ENCODE results near the gene SLC35F6.
"Not testable (repeated sequence)": the region's sequence is repeated elsewhere in the genome, so short reads cannot be mapped to it uniquely, and the experiment has no call there.

Gene SLC35F6

DNA sequence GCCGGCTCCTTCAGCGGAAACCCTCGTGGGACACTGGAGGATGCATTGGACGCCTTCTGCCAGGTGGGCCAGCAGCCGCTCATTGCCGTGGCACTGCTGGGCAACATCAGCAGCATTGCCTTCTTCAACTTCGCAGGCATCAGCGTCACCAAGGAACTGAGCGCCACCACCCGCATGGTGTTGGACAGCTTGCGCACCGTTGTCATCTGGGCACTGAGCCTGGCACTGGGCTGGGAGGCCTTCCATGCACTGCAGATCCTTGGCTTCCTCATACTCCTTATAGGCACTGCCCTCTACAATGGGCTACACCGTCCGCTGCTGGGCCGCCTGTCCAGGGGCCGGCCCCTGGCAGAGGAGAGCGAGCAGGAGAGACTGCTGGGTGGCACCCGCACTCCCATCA is 14.0 kb downstream of the SLC35F6 start:
- Histone ChIP-seq H3K27ac (ENCODE audit: low read depth, low read length) (no peak overlapping the region), H3K4me1 (ENCODE audit: insufficient read depth, low read length) (no peaks in the 10 kb centered on the region), H3K9ac (ENCODE audit: low read length) (no peak overlapping the region), H3K4me3 (ENCODE audit: low read depth in 1 of 2, low read length in 2 of 2) (no peak overlapping the region), H3K27me3 (ENCODE audit: control insufficient read depth in 1 of 2, insufficient read depth in 2 of 2, low read length in 2 of 2) (no peaks in the 10 kb centered on the region), H3K36me3 (ENCODE audit: insufficient read depth, low read length) (peaks cover 62% of the 10 kb centered on the region), H3K9me3 (ENCODE audit: low read length) (no peaks in the 10 kb centered on the region)

DNA sequence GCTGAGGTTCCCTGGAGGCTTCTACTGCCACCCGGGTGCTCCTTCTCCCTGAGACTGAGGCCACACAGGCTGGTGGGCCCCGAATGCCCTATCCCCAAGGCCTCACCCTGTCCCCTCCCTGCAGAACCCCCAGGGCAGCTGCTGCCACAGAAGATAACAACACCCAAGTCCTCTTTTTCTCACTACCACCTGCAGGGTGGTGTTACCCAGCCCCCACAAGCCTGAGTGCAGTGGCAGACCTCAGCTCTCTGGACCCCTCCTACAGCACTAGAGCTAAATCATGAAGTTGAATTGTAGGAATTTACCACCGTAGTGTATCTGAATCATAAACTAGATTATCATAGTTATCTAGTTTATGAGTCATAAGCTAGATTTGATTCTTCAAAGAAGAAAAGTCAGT is 14.4 kb downstream of the SLC35F6 start:
- H3K27me3 ChIP-seq (ENCODE audit: control insufficient read depth in 1 of 2, insufficient read depth in 2 of 2, low read length in 2 of 2) = no peaks in the 10 kb centered on the region
- peaks cover 62% of the 10 kb centered on the region for H3K36me3 ChIP-seq (ENCODE audit: insufficient read depth, low read length)
- H3K9me3 ChIP-seq (ENCODE audit: low read length) = no peaks in the 10 kb centered on the region
- H3K4me3 ChIP-seq (ENCODE audit: low read depth in 1 of 2, low read length in 2 of 2) = no peak overlapping the region
- no peak overlapping the region for H3K27ac ChIP-seq (ENCODE audit: low read depth, low read length)
- H3K9ac ChIP-seq (ENCODE audit: low read length) = no peak overlapping the region
- no peaks in the 10 kb centered on the region for H3K4me1 ChIP-seq (ENCODE audit: insufficient read depth, low read length)

DNA sequence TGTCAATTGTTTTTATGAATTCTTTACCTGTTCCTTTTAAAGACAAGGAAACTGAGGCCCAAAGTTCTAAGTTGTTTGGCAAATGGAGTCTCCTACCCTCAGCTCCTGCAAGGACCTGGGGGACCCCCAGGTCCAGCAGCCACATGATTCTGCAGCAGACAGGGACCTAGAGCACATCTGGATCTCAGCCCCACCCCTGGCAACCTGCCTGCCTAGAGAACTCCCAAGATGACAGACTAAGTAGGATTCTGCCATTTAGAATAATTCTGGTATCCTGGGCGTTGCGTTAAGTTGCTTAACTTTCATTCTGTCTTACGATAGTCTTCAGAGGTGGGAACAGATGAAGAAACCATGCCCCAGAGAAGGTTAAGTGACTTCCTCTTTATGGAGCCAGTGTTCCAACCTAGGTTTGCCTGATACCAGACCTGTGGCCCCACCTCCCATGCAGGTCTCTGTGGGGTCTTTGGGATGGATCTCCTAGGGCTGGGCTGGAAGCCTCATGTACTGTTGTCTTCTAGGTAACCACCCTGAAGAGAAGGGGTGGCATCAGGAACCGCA is 16.2 kb downstream of the SLC35F6 start:
- Histone ChIP-seq H3K27me3 (ENCODE audit: control insufficient read depth in 1 of 2, insufficient read depth in 2 of 2, low read length in 2 of 2) (no peaks in the 10 kb centered on the region), H3K9ac (ENCODE audit: low read length) (no peak overlapping the region), H3K4me3 (ENCODE audit: low read depth in 1 of 2, low read length in 2 of 2) (no peak overlapping the region), H3K9me3 (ENCODE audit: low read length) (no peaks in the 10 kb centered on the region), H3K27ac (ENCODE audit: low read depth, low read length) (no peak overlapping the region), H3K36me3 (ENCODE audit: insufficient read depth, low read length) (peaks cover 50% of the 10 kb centered on the region), H3K4me1 (ENCODE audit: insufficient read depth, low read length) (peaks cover 6% of the 10 kb centered on the region)

GRCh38 chr2:26782876-26783704 is 19.0 kb downstream of the SLC35F6 start:
- Histone ChIP-seq H3K4me1 (ENCODE audit: insufficient read depth, low read length) (peaks cover 11% of the 10 kb centered on the region), H3K27me3 (ENCODE audit: control insufficient read depth in 1 of 2, insufficient read depth in 2 of 2, low read length in 2 of 2) (no peaks in the 10 kb centered on the region), H3K9ac (ENCODE audit: low read length) (no peak overlapping the region), H3K36me3 (ENCODE audit: insufficient read depth, low read length) (peaks cover 23% of the 10 kb centered on the region), H3K27ac (ENCODE audit: low read depth, low read length) (no peak overlapping the region), H3K4me3 (ENCODE audit: low read depth in 1 of 2, low read length in 2 of 2) (no peak overlapping the region), H3K9me3 (ENCODE audit: low read length) (no peaks in the 10 kb centered on the region)

DNA sequence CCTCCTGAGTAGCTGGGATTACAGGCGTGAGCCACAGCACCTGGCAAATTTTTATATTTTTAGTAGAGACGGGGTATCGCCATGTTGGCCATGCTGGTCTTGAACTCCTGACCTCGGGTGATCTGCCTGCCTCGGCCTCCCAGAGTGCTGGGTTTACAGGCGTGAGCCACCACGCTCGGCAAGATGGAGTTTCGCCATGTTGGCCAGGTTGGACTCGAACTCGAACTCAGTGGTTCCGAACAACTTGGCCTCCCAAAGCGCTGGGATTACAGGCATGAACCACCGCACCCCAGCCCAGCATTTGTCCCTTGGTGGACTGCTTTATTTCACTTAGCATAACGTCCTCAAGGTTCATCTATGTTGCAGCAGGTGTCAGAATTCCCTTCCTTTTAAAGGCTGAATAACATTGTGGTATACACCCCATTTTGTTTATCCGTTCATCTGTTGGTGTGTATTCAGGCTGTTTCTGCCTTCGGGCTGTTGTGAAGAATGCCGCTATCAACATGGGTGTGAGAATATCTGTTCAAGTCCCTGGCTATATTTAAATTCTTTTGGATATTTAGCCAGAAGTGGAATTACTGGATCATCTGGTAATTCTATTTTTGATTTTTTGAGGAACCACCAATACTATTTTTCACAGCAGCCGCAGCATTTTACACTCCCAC is 20.6 kb downstream of the SLC35F6 start:
- Histone ChIP-seq H3K9ac (ENCODE audit: low read length) (no peak overlapping the region), H3K27ac (ENCODE audit: low read depth, low read length) (no peak overlapping the region), H3K36me3 (ENCODE audit: insufficient read depth, low read length) (peaks cover 18% of the 10 kb centered on the region), H3K27me3 (ENCODE audit: control insufficient read depth in 1 of 2, insufficient read depth in 2 of 2, low read length in 2 of 2) (peaks cover 0 to 4% of the 10 kb centered on the region in 2 donors), H3K4me3 (ENCODE audit: low read depth in 1 of 2, low read length in 2 of 2) (peak overlapping the region in 1 of 2 donors; percentile 75), H3K9me3 (ENCODE audit: low read length) (no peaks in the 10 kb centered on the region), H3K4me1 (ENCODE audit: insufficient read depth, low read length) (peaks cover 11% of the 10 kb centered on the region)

GRCh38 chr2:26785431-26786206 is 21.5 kb downstream of the SLC35F6 start, which contains the start of gene CENPA:
Gene CENPA, plus strand, starts transcription at chr2:26786056. Its CDS starts 141 bp downstream, at chr2:26786197.
- H3K27ac ChIP-seq (ENCODE audit: low read depth, low read length) = no peak within 1 kb of the TSS
- H3K9me3 ChIP-seq (ENCODE audit: low read length) = no peaks in the 10 kb centered on the region
- H3K9ac ChIP-seq (ENCODE audit: low read length) = peak within 1 kb of the TSS; percentile 50
- peaks cover 0 to 4% of the 10 kb centered on the region in 2 donors for H3K27me3 ChIP-seq (ENCODE audit: control insufficient read depth in 1 of 2, insufficient read depth in 2 of 2, low read length in 2 of 2)
- peaks cover 9% of the 10 kb centered on the region for H3K36me3 ChIP-seq (ENCODE audit: insufficient read depth, low read length)
- H3K4me3 ChIP-seq (ENCODE audit: low read depth in 1 of 2, low read length in 2 of 2) = peak within 1 kb of the TSS; percentile 71 to 75
- peaks cover 11% of the 10 kb centered on the region for H3K4me1 ChIP-seq (ENCODE audit: insufficient read depth, low read length)

- H3K27ac ChIP-seq (ENCODE audit: low read depth, low read length) = no peak overlapping the region
- peak overlapping the region; percentile 71 to 75 for H3K4me3 ChIP-seq (ENCODE audit: low read depth in 1 of 2, low read length in 2 of 2)
- H3K36me3 ChIP-seq (ENCODE audit: insufficient read depth, low read length) = peaks cover 1% of the 10 kb centered on the region
- no peak overlapping the region for H3K9ac ChIP-seq (ENCODE audit: low read length)
- peaks cover 11% of the 10 kb centered on the region for H3K4me1 ChIP-seq (ENCODE audit: insufficient read depth, low read length)
- H3K9me3 ChIP-seq (ENCODE audit: low read length) = peaks cover 4% of the 10 kb centered on the region
- H3K27me3 ChIP-seq (ENCODE audit: control insufficient read depth in 1 of 2, insufficient read depth in 2 of 2, low read length in 2 of 2) = peaks cover 0 to 4% of the 10 kb centered on the region in 2 donors
These were observed 22.3 kb downstream of the SLC35F6 start for GRCh38 chr2:26786207-26787028.

- Histone ChIP-seq H3K9me3 (ENCODE audit: low read length) (peaks cover 4% of the 10 kb centered on the region), H3K4me3 (ENCODE audit: low read depth in 1 of 2, low read length in 2 of 2) (no peak overlapping the region), H3K4me1 (ENCODE audit: insufficient read depth, low read length) (no peaks in the 10 kb centered on the region), H3K27me3 (ENCODE audit: control insufficient read depth in 1 of 2, insufficient read depth in 2 of 2, low read length in 2 of 2) (peaks cover 0 to 4% of the 10 kb centered on the region in 2 donors), H3K9ac (ENCODE audit: low read length) (no peak overlapping the region), H3K27ac (ENCODE audit: low read depth, low read length) (no peak overlapping the region), H3K36me3 (ENCODE audit: insufficient read depth, low read length) (no peaks in the 10 kb centered on the region)
These were observed 28.6 kb downstream of the SLC35F6 start for GRCh38 chr2:26792720-26793119.

DNA sequence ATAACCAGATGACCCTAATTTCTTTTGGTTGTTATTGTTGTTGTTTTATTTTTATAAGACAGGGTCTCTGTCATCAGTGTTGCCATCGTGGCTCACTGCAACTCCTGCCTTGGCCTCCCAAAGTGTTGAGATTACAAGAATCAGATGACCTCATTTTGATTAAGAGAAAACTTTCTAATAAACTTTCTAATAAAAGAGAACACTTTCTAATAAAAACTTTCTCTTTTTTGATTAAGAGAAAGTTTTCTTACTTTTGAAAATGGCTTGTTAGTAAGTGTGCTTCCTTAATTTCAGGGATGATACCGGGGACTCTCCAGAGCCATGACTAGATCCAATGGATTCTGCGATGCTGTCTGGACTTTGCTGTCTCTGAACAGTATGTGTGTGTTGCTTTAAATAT is 29.4 kb downstream of the SLC35F6 start:
- no peak overlapping the region for H3K4me3 ChIP-seq (ENCODE audit: low read depth in 1 of 2, low read length in 2 of 2)
- H3K27ac ChIP-seq (ENCODE audit: low read depth, low read length) = no peak overlapping the region
- peaks cover 0 to 4% of the 10 kb centered on the region in 2 donors for H3K27me3 ChIP-seq (ENCODE audit: control insufficient read depth in 1 of 2, insufficient read depth in 2 of 2, low read length in 2 of 2)
- H3K9me3 ChIP-seq (ENCODE audit: low read length) = peaks cover 4% of the 10 kb centered on the region
- H3K9ac ChIP-seq (ENCODE audit: low read length) = no peak overlapping the region
- no peaks in the 10 kb centered on the region for H3K4me1 ChIP-seq (ENCODE audit: insufficient read depth, low read length)
- no peaks in the 10 kb centered on the region for H3K36me3 ChIP-seq (ENCODE audit: insufficient read depth, low read length)

DNA sequence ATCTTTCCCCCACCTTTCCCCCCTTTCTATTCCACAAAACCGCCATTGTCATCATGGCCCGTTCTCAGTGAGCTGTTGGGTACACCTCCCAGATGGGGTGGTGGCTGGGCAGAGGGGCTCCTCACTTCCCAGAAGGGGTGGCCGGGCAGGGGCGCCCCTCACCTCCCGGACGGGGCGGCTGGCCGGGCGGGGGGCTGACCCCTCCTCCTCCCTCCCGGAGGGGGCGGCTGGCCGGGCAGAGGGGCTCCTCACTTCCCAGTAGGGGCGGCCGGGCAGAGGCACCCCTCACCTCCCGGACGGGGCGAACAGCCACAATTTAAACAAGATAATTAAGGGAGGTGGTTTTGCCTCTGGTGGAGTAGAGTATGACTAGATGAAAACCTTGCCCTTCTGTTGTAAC is 31.1 kb downstream of the SLC35F6 start:
- H3K9me3 ChIP-seq (ENCODE audit: low read length); H3K4me3 ChIP-seq (ENCODE audit: low read depth in 1 of 2, low read length in 2 of 2); H3K27ac ChIP-seq (ENCODE audit: low read depth, low read length): not testable (repeated sequence)

More for the DNA sequence above, 31.1 kb downstream of the SLC35F6 start:
- H3K9ac ChIP-seq (ENCODE audit: low read length); H3K36me3 ChIP-seq (ENCODE audit: insufficient read depth, low read length); H3K4me1 ChIP-seq (ENCODE audit: insufficient read depth, low read length); H3K27me3 ChIP-seq (ENCODE audit: control insufficient read depth in 1 of 2, insufficient read depth in 2 of 2, low read length in 2 of 2): not testable (repeated sequence)

Data from muscle layer of colon (tissue), 2 donors.